Measurements from ENCODE around the gene FSTL4. TPM values are rescaled to one million over a fixed set of nuclear protein-coding genes. Genes with fewer than 3 reads are reported as not detected.
A peak's percentile ranks its signal among the peaks of the same experiment; 100 is the strongest.

The FSTL4 gene
- total and polyA plus RNA-seq, 2 of the 4 experiments (the other 2 are of a cell fraction): 0.18 TPM; not detected in 1

DNA sequence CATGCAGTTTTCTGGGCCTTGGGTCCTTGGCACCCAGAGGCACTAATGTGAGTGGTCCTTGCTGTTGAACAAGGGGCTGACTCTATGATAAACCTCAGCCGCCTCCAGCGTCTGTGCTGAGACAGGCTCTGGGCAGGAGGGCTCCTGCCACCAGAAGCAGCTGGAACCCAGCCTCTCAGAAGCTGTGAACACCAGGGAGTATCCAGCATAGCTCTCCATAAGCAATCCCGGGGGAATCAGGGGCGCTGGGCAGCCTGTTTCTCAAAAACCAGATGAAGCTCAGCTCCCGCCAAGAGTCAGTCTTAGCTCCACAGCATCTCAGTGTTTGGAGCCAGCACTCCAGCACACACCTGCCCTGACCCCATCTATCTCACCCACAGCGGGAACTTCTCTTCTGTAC lies 390.3 kb downstream of the FSTL4 start:
- H3K18ac ChIP-seq (ENCODE audit: low read depth, low read length): no peak overlapping the region; the same call in 1 of the 2 replicates
- ATAC-seq (ENCODE audit: low read depth) (no peak), DNase-seq (no peak)
- 87% methylated on average over 3 of the region's 6 CpGs; no CpG with 5 or more reads in 1 of the 2 experiments for WGBS, 2 experiments (ENCODE audit: extremely low coverage in 2 of 2, insufficient read length in 1 of 2)
- H2AK5ac ChIP-seq (ENCODE audit: low read depth, low read length): no peak overlapping the region
- peak overlapping the region; percentile 60; the same call in 1 of the 2 replicates for H3K4ac ChIP-seq (ENCODE audit: low read depth, low read length)
- no peaks in the 10 kb centered on the region for H3K36me3 ChIP-seq (ENCODE audit: control insufficient read depth, insufficient read depth, low read length)
- no TSS peak for BruUV-seq (replicated peaks)
- H2BK120ac ChIP-seq (ENCODE audit: low read depth, low read length): no peak overlapping the region; the same call in 1 of the 2 replicates
- peak overlapping the region; percentile 45; the same call in 1 of the 2 replicates for H3K14ac ChIP-seq (replicated peaks; ENCODE audit: low read depth, low read length)
- no peak overlapping the region for H3K23ac ChIP-seq (ENCODE audit: low read depth, low read length)
- in situ Hi-C loops (cut with MboI; ENCODE audit: low sequenced_read_pairs): no loop called here
- CTCF ChIA-PET: no interaction called here
- no peak for TF ChIP-seq MAFK (IDR thresholded peaks at IDR 0.05; ENCODE audit: low read depth, low read length)
- TF ChIP-seq POLR2A (IDR thresholded peaks at IDR 0.05; ENCODE audit: low read depth, low read length): no peak
- TF ChIP-seq NFE2L2 (IDR thresholded peaks at IDR 0.05; ENCODE audit: low read depth, low read length): no peak
- TF ChIP-seq, protein P1, sequence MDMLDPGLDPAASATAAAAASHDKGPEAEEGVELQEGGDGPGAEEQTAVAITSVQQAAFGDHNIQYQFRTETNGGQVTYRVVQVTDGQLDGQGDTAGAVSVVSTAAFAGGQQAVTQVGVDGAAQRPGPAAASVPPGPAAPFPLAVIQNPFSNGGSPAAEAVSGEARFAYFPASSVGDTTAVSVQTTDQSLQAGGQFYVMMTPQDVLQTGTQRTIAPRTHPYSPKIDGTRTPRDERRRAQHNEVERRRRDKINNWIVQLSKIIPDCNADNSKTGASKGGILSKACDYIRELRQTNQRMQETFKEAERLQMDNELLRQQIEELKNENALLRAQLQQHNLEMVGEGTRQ (IDR thresholded peaks at IDR 0.05; ENCODE audit: low read depth, low read length): no peak
- no peak for TF ChIP-seq MAZ (IDR thresholded peaks at IDR 0.05; ENCODE audit: borderline replicate concordance, low read depth, low read length)
- TF ChIP-seq MXI1 (IDR thresholded peaks at IDR 0.05; ENCODE audit: borderline replicate concordance, low read depth, low read length): no peak
- no peak for TF ChIP-seq SMC3 (IDR thresholded peaks at IDR 0.05; ENCODE audit: low read depth, low read length)
- TF ChIP-seq CHD1 (IDR thresholded peaks at IDR 0.05; ENCODE audit: low read depth, low read length): no peak
- no peak for TF ChIP-seq CEBPB (IDR thresholded peaks at IDR 0.05; ENCODE audit: low read depth, low read length)
- TF ChIP-seq, protein P2, sequence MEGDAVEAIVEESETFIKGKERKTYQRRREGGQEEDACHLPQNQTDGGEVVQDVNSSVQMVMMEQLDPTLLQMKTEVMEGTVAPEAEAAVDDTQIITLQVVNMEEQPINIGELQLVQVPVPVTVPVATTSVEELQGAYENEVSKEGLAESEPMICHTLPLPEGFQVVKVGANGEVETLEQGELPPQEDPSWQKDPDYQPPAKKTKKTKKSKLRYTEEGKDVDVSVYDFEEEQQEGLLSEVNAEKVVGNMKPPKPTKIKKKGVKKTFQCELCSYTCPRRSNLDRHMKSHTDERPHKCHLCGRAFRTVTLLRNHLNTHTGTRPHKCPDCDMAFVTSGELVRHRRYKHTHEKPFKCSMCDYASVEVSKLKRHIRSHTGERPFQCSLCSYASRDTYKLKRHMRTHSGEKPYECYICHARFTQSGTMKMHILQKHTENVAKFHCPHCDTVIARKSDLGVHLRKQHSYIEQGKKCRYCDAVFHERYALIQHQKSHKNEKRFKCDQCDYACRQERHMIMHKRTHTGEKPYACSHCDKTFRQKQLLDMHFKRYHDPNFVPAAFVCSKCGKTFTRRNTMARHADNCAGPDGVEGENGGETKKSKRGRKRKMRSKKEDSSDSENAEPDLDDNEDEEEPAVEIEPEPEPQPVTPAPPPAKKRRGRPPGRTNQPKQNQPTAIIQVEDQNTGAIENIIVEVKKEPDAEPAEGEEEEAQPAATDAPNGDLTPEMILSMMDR (conservative IDR thresholded peaks at IDR 0.05; ENCODE audit: low read depth, low read length): no peak
- no peak for TF ChIP-seq RCOR1 (IDR thresholded peaks at IDR 0.05; ENCODE audit: insufficient replicate concordance, low read length)
- TF ChIP-seq RFX5 (IDR thresholded peaks at IDR 0.05; ENCODE audit: low read depth, low read length): no peak
- TF ChIP-seq BHLHE40 (IDR thresholded peaks at IDR 0.05; ENCODE audit: low read depth, low read length): no peak
- TF ChIP-seq, protein P3, sequence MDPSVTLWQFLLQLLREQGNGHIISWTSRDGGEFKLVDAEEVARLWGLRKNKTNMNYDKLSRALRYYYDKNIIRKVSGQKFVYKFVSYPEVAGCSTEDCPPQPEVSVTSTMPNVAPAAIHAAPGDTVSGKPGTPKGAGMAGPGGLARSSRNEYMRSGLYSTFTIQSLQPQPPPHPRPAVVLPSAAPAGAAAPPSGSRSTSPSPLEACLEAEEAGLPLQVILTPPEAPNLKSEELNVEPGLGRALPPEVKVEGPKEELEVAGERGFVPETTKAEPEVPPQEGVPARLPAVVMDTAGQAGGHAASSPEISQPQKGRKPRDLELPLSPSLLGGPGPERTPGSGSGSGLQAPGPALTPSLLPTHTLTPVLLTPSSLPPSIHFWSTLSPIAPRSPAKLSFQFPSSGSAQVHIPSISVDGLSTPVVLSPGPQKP (IDR thresholded peaks at IDR 0.05; ENCODE audit: borderline replicate concordance, low read depth, low read length): no peak
- no peak for TF ChIP-seq RAD21 (IDR thresholded peaks at IDR 0.05; ENCODE audit: low read length)
- no peak for TF ChIP-seq FOS (IDR thresholded peaks at IDR 0.05; ENCODE audit: low read depth, low read length)
- H2AFZ ChIP-seq (replicated peaks; ENCODE audit: low read length, poor library complexity): no peak overlapping the region
- H3K27ac ChIP-seq (ENCODE audit: insufficient read depth, low read length): no peak overlapping the region
- peaks cover under 1% of the 10 kb centered on the region; the same call in 1 of the 2 replicates for H3K27me3 ChIP-seq (ENCODE audit: control insufficient read depth, insufficient read depth, low read length)
- no peaks in the 10 kb centered on the region for H3K9me3 ChIP-seq (ENCODE audit: control insufficient read depth, insufficient read depth, low read length)
- H4K91ac ChIP-seq (ENCODE audit: insufficient read depth, low read depth, low read length): peak overlapping the region; percentile 33
- H3K9ac ChIP-seq (ENCODE audit: low read depth, low read length): no peak overlapping the region
- POLR2A ChIA-PET (ENCODE audit: unreplicated experiment): interaction anchor here (0.5 kb wide), 1 partner anchor 109 kb away, joined by 3 read pairs; no protein-coding TSS in a partner anchor
- H2BK15ac ChIP-seq (ENCODE audit: low read depth, low read length): 0 out of 3 replicates have a peak overlapping the region, but pooled peaks have one; percentile 68
- no peak overlapping the region for H3K4me2 ChIP-seq (ENCODE audit: low read depth, low read length)
- no peak overlapping the region for H2AK9ac ChIP-seq (replicated peaks; ENCODE audit: low read depth, low read length, poor library complexity)
- peaks cover 31% of the 10 kb centered on the region for H3K4me1 ChIP-seq (ENCODE audit: control insufficient read depth, insufficient read depth, low read length)
- H3K79me1 ChIP-seq (ENCODE audit: low read depth in 1 of 2, low read length in 2 of 2): no peaks in the 10 kb centered on the region
- H2BK5ac ChIP-seq (ENCODE audit: low read depth, low read length, poor library complexity, severe bottlenecking): no peak overlapping the region
- dilution Hi-C loops (cut with HindIII; ENCODE audit: low sequenced_read_pairs, unreplicated experiment): no loop called here
- H4K5ac ChIP-seq (ENCODE audit: low read depth, low read length): no peak overlapping the region; the same call in 1 of the 2 replicates
- no peaks in the 10 kb centered on the region for H4K20me1 ChIP-seq (ENCODE audit: insufficient read depth, low read length)
- H4K8ac ChIP-seq (ENCODE audit: low read depth in 2 of 2, low read length in 2 of 2): no peak overlapping the region
- H2BK20ac ChIP-seq (ENCODE audit: low read depth, low read length): peak overlapping the region; percentile 43
- intact Hi-C loops (cut with micrococcal nuclease): no loop called here
- H3K9me1 ChIP-seq (ENCODE audit: insufficient read depth, low read length): peaks cover 17% of the 10 kb centered on the region; the same call in 1 of the 2 replicates
- no peak overlapping the region for H3K4me3 ChIP-seq (ENCODE audit: insufficient read depth, low read depth, low read length)
- no peak overlapping the region for H3K56ac ChIP-seq (ENCODE audit: extremely low read depth, insufficient read depth, low read length)

Data from IMR-90 (cell line).